ENCODE measurements around the gene CACTIN.

DNA sequence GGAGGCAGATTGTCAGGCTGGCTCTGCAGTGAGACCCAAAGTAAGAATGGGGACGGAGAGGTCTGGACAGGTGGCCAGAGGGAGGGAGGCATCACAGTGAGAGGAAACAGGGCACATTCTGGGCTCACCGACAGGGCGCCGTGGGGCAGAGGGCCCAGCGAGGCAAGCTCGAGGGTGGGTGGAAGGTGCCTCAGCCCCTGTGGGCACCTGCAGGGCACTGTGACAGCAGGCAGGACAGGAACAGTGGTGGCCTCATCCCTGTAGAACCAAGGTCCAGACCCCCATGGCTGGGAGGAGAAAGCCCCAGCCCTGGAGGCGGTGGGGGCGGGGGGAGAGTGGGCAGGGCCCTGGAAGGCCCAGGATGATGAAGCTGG is 46.0 kb upstream of the CACTIN start:
- TF ChIP-seq FOXM1 (IDR thresholded peaks at IDR 0.05; ENCODE audit: borderline replicate concordance, low read depth) (no peak), TAF1 (IDR thresholded peaks at IDR 0.05; ENCODE audit: low read depth) (no peak), EGR1 (IDR thresholded peaks at IDR 0.05) (no peak), CREB1 (IDR thresholded peaks at IDR 0.05; ENCODE audit: low read depth) (no peak), EP300 (IDR thresholded peaks at IDR 0.05; ENCODE audit: borderline replicate concordance) (no peak)
- TF ChIP-seq, protein P1, sequence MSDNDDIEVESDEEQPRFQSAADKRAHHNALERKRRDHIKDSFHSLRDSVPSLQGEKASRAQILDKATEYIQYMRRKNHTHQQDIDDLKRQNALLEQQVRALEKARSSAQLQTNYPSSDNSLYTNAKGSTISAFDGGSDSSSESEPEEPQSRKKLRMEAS (IDR thresholded peaks at IDR 0.05) = no peak
- TF ChIP-seq, protein P2, sequence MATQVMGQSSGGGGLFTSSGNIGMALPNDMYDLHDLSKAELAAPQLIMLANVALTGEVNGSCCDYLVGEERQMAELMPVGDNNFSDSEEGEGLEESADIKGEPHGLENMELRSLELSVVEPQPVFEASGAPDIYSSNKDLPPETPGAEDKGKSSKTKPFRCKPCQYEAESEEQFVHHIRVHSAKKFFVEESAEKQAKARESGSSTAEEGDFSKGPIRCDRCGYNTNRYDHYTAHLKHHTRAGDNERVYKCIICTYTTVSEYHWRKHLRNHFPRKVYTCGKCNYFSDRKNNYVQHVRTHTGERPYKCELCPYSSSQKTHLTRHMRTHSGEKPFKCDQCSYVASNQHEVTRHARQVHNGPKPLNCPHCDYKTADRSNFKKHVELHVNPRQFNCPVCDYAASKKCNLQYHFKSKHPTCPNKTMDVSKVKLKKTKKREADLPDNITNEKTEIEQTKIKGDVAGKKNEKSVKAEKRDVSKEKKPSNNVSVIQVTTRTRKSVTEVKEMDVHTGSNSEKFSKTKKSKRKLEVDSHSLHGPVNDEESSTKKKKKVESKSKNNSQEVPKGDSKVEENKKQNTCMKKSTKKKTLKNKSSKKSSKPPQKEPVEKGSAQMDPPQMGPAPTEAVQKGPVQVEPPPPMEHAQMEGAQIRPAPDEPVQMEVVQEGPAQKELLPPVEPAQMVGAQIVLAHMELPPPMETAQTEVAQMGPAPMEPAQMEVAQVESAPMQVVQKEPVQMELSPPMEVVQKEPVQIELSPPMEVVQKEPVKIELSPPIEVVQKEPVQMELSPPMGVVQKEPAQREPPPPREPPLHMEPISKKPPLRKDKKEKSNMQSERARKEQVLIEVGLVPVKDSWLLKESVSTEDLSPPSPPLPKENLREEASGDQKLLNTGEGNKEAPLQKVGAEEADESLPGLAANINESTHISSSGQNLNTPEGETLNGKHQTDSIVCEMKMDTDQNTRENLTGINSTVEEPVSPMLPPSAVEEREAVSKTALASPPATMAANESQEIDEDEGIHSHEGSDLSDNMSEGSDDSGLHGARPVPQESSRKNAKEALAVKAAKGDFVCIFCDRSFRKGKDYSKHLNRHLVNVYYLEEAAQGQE (IDR thresholded peaks at IDR 0.05; ENCODE audit: low read depth) = no peak

Data from Ishikawa (cell line).